Esophagus squamous epithelium (tissue), 4 donors: Measurements from ENCODE around the gene CFI.

Experiments
- POLR2A ChIP-seq, 4 donors: fragments of 450-650 bp; IDR thresholded peaks; one replicate each; pipeline ENCODE4 v1.6.1; 2017; ENCODE audit warnings: antibody characterized with exemption in 4 of 4, mild to moderate bottlenecking in 4 of 4, moderate library complexity in 3 of 4
- TF ChIP-seq, protein P1 (sequence below), 6 experiments: fragments of 450-650 bp in 4 of 6; fragments of 200-600 bp in 2 of 6; sonication (generic) in 2 of 6; IDR thresholded peaks; one replicate each; pipeline ENCODE4 v1.5.1; 2016 to 2019; ENCODE audit warnings: antibody characterized with exemption in 6 of 6, mild to moderate bottlenecking in 4 of 6, moderate library complexity in 4 of 6

DNA sequence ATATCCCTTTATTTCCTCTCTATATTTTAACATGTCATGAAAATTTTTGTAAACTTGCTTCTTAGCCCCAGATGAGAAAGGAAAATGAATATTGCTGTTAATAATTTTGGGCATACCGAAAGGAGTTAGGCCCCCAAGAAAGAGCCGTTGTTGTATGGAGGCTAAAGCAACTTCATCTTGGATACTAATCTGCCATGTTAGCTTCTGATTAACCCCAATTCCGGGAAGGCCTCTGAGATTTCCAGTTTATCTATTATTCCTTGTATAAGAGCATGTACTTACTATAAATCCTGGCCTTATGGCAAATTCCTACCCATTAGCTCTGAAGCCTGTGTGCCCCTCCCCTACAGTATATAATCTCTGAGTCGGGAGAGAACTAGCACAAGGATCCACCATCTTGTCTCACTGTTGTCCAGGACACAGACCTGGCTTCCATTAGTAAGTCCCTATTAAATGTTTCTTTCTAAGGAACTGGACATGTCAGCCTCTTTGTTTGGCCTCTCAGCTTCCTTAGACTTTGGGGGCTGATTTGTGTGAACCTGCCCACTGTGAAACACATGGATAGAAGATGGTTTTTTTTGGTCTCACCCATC is 51.1 kb downstream of the CFI start:
- TF ChIP-seq, protein P1, sequence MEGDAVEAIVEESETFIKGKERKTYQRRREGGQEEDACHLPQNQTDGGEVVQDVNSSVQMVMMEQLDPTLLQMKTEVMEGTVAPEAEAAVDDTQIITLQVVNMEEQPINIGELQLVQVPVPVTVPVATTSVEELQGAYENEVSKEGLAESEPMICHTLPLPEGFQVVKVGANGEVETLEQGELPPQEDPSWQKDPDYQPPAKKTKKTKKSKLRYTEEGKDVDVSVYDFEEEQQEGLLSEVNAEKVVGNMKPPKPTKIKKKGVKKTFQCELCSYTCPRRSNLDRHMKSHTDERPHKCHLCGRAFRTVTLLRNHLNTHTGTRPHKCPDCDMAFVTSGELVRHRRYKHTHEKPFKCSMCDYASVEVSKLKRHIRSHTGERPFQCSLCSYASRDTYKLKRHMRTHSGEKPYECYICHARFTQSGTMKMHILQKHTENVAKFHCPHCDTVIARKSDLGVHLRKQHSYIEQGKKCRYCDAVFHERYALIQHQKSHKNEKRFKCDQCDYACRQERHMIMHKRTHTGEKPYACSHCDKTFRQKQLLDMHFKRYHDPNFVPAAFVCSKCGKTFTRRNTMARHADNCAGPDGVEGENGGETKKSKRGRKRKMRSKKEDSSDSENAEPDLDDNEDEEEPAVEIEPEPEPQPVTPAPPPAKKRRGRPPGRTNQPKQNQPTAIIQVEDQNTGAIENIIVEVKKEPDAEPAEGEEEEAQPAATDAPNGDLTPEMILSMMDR (IDR thresholded peaks at IDR 0.05), result no peak
- no peak for TF ChIP-seq POLR2A (IDR thresholded peaks at IDR 0.05)
